ENCODE results near the gene MED15.

The MED15 gene

DNA sequence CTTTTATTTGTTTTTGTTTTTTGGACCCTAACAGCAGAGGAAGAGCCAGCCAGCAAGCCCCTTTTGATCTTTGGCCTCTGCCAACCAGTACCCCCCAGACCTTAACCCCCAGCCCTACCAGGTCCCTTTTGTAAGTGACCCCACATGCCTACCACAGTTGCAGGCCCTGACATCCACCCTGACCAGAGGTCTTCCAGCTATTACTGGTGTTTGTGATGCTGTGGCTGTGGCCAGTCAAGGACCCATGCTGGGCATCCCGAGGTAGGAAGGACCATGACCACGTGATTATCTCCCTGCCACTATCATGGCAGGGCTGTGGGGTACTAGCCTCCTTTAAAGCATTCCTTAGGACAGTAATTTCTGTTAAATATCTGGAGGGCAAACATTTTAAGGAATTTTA, 9.0 kb downstream of the MED15 start:
- Mint-ChIP-seq H3K27me3 (ENCODE audit: low read depth) (no peaks in the 10 kb centered on the region), H3K36me3 (ENCODE audit: low read depth) (peaks cover 28% of the 10 kb centered on the region), H3K9me3 (no peaks in the 10 kb centered on the region), H3K4me1 (peaks cover 14% of the 10 kb centered on the region), H3K27ac (no peak overlapping the region), H3K4me3 (no peak overlapping the region)
- TF ChIP-seq, protein P1, sequence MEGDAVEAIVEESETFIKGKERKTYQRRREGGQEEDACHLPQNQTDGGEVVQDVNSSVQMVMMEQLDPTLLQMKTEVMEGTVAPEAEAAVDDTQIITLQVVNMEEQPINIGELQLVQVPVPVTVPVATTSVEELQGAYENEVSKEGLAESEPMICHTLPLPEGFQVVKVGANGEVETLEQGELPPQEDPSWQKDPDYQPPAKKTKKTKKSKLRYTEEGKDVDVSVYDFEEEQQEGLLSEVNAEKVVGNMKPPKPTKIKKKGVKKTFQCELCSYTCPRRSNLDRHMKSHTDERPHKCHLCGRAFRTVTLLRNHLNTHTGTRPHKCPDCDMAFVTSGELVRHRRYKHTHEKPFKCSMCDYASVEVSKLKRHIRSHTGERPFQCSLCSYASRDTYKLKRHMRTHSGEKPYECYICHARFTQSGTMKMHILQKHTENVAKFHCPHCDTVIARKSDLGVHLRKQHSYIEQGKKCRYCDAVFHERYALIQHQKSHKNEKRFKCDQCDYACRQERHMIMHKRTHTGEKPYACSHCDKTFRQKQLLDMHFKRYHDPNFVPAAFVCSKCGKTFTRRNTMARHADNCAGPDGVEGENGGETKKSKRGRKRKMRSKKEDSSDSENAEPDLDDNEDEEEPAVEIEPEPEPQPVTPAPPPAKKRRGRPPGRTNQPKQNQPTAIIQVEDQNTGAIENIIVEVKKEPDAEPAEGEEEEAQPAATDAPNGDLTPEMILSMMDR (IDR thresholded peaks at IDR 0.05; ENCODE audit: unreplicated experiment in 3 of 3), result no peak

DNA sequence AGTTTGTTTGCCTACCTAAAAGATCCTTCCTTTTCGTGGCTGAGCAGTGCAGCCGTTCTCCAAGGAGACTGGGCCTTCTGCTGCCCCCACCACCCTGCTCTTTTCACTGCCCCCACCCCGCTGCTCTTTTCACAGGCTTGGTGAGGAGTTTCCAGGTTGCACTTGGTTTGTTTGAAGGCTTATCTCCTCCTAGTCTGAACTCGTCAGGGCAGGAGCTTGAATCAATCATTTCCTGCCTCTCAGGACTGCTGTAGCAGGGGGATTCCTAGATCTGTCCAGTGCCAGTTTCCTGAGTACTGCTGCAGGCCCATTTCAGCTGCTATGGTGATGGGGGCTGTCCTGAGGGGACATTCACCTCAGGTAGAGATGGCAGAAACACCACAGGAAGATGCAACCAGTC, 10.0 kb downstream of the MED15 start:
- Mint-ChIP-seq H3K36me3 (ENCODE audit: low read depth) (peaks cover 32% of the 10 kb centered on the region), H3K27me3 (ENCODE audit: low read depth) (no peaks in the 10 kb centered on the region), H3K9me3 (no peaks in the 10 kb centered on the region), H3K27ac (no peak overlapping the region), H3K4me3 (no peak overlapping the region), H3K4me1 (peaks cover 9% of the 10 kb centered on the region)
- TF ChIP-seq, protein P1 (IDR thresholded peaks at IDR 0.05; ENCODE audit: unreplicated experiment in 3 of 3), result no peak

DNA sequence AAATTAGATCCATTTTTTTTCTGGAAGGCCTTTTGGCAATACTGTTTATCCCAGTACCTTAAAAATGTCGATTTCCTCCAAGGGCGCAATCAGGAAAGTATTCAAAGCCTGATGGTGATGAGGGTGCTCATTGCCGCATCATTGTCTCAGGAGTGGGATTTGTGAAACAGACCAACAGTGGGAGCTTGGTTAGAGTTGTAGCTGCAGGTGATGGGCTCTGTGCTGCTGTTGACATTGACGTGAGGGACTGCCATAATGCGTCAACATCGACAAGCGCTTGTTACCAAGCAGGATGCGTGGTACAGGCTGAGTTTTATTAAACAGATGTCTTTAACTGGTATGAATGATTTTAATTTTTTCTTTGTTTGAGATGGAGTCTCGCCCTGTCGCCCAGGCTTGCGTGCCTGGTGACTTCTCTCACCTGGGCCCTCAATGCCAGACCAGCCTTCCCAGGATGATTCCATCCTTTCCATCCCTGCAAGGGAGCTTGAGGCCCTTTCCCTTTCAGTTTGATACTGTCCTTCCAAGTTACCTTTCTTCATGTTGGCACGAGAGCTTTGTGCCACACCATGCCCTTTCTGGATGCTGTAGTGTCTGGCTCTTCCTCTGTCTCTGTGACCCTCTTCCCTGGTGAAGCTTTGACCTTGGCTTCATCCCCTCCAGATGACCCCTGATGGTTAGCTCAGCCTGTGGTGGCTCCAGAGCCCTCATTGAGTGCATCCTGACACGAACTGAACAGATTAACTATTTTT, 10.6 kb downstream of the MED15 start:
- H3K4me1 Mint-ChIP-seq, result peaks cover 11% of the 10 kb centered on the region

DNA sequence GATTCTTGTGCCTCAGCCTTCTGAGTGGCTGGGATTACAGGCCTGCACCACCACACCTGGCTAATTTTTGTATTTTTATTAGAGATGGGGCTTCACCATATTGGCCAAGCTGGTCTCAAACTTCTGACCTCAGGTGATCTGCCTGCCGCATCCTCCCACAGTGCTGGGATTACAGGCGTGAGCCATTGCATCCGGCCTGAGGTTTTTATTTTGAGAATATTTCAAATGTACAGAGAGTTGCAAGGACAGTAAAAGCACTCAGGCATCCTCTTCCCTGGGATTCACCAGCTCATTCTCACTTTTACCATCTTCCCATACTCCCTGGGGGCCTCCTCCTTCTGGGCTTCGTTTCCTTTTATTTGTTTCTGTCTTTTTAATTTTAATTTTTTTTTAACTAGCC, 12.1 kb downstream of the MED15 start:
- TF ChIP-seq, protein P1 (IDR thresholded peaks at IDR 0.05; ENCODE audit: unreplicated experiment in 3 of 3), result no peak
- Mint-ChIP-seq H3K4me3 (no peak overlapping the region), H3K4me1 (peaks cover 20% of the 10 kb centered on the region), H3K36me3 (ENCODE audit: low read depth) (peaks cover 26% of the 10 kb centered on the region), H3K9me3 (no peaks in the 10 kb centered on the region), H3K27me3 (ENCODE audit: low read depth) (no peaks in the 10 kb centered on the region), H3K27ac (no peak overlapping the region)

More for the DNA sequence above, 10.6 kb downstream of the MED15 start:
- TF ChIP-seq, protein P1 (IDR thresholded peaks at IDR 0.05; ENCODE audit: unreplicated experiment in 3 of 3), result no peak
- Mint-ChIP-seq H3K36me3 (ENCODE audit: low read depth) (peaks cover 34% of the 10 kb centered on the region), H3K27ac (peak overlapping the region in 1 of 3 experiments; percentile 53), H3K4me3 (no peak overlapping the region), H3K27me3 (ENCODE audit: low read depth) (no peaks in the 10 kb centered on the region), H3K9me3 (no peaks in the 10 kb centered on the region)

DNA sequence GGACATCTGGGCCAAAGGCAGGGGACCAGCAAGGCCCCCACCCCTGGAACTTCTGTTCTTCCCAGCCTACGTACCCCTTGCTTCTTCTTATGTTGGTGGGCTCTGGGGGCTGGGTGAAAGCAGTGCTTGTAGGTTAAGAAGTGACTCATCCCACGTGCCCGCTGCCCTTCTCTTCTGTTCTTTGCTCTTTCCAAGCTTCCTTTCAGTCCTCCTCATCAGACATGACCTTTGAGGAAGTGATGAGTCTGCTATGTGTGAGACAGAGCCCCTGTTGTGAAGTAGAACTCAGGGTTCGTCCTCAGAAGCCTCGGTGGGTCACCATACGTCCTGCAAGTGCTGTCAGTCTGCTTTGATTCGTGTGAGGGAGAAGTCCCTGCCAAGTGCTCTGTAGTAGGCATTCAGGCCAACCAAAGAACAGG, 12.7 kb downstream of the MED15 start:
- Mint-ChIP-seq H3K27me3 (ENCODE audit: low read depth) (no peaks in the 10 kb centered on the region), H3K36me3 (ENCODE audit: low read depth) (peaks cover 26% of the 10 kb centered on the region), H3K9me3 (no peaks in the 10 kb centered on the region), H3K4me1 (peaks cover 20% of the 10 kb centered on the region), H3K4me3 (no peak overlapping the region), H3K27ac (no peak overlapping the region)
- TF ChIP-seq, protein P1 (IDR thresholded peaks at IDR 0.05; ENCODE audit: unreplicated experiment in 3 of 3), result no peak
